Skin epidermis (tissue), 12 donors: Measurements from ENCODE around the gene RASSF7.

Source experiments
- H3K27ac ChIP-seq, 21 experiments: fragments of 200-600 bp; sonication (generic) in 11 of 21; one replicate each; pipeline ENCODE4 v1.5.0; 2020; ENCODE audit warnings: mild to moderate bottlenecking in 3 of 21, inconsistent platforms in 2 of 21, moderate library complexity in 2 of 21
- H3K4me3 ChIP-seq, 7 experiments: fragments of 200-600 bp; sonication (generic) in 2 of 7; one replicate each; pipeline ENCODE4 v1.5.0; 2020; ENCODE audit warnings: inconsistent platforms in 2 of 7, mild to moderate bottlenecking in 2 of 7, moderate library complexity in 1 of 7

The RASSF7 gene

GRCh38 chr11:548700-549603 is 11.8 kb upstream of the RASSF7 start:
- no peak overlapping the region for H3K4me3 ChIP-seq
- no peak overlapping the region for H3K27ac ChIP-seq

- H3K4me3 ChIP-seq = no peak overlapping the region
- H3K27ac ChIP-seq = no peak overlapping the region
These were observed 10.6 kb upstream of the RASSF7 start for GRCh38 chr11:550021-550745.

- Histone ChIP-seq H3K27ac (no peak overlapping the region), H3K4me3 (no peak overlapping the region)
These were observed 10.1 kb upstream of the RASSF7 start for GRCh38 chr11:550746-551085.

- H3K4me3 ChIP-seq = no peak overlapping the region
These were observed 9.6 kb upstream of the RASSF7 start for GRCh38 chr11:551131-551530.

GRCh38 chr11:551596-551995 is 9.2 kb upstream of the RASSF7 start:
- Histone ChIP-seq H3K4me3 (no peak overlapping the region), H3K27ac (no peak overlapping the region)

More at GRCh38 chr11:551131-551530, 9.6 kb upstream of the RASSF7 start:
- no peak overlapping the region for H3K27ac ChIP-seq

- Histone ChIP-seq H3K4me3 (no peak overlapping the region), H3K27ac (no peak overlapping the region)
These were observed 7.4 kb upstream of the RASSF7 start for GRCh38 chr11:553083-553987.

GRCh38 chr11:553988-554340 is 6.8 kb upstream of the RASSF7 start:
- Histone ChIP-seq H3K4me3 (no peak overlapping the region), H3K27ac (peak overlapping the region in 1 of 21 experiments; percentile 1)

GRCh38 chr11:554428-555226 is 6.1 kb upstream of the RASSF7 start:
- H3K4me3 ChIP-seq = peak overlapping the region; percentile 10 to 52 (median 30)
- H3K27ac ChIP-seq = peak overlapping the region in 3 of 21 experiments; percentile 1 to 42 (median 24)

GRCh38 chr11:555227-555779 is 5.5 kb upstream of the RASSF7 start:
- H3K4me3 ChIP-seq = peak overlapping the region; percentile 10 to 52 (median 30)
- H3K27ac ChIP-seq = peak overlapping the region in 4 of 21 experiments; percentile 32 to 77 (median 38)

GRCh38 chr11:555780-556661 is 4.7 kb upstream of the RASSF7 start:
- peak overlapping the region in 4 of 21 experiments; percentile 32 to 77 (median 38) for H3K27ac ChIP-seq
- H3K4me3 ChIP-seq = peak overlapping the region; percentile 10 to 52 (median 30)

GRCh38 chr11:556662-557256 is 4.0 kb upstream of the RASSF7 start:
- Histone ChIP-seq H3K27ac (no peak overlapping the region), H3K4me3 (peak overlapping the region in 1 of 7 experiments; percentile 52)

GRCh38 chr11:557328-558132 is 3.2 kb upstream of the RASSF7 start:
- H3K4me3 ChIP-seq = no peak overlapping the region
- H3K27ac ChIP-seq = peak overlapping the region in 1 of 21 experiments; percentile 45

- H3K4me3 ChIP-seq = no peak overlapping the region
These were observed 2.3 kb upstream of the RASSF7 start for GRCh38 chr11:558503-558902.

GRCh38 chr11:559020-559620 is 1.6 kb upstream of the RASSF7 start:
- Histone ChIP-seq H3K27ac (peak overlapping the region in 4 of 21 experiments; percentile 83 to 97 (median 91)), H3K4me3 (no peak overlapping the region)

More at GRCh38 chr11:558503-558902, 2.3 kb upstream of the RASSF7 start:
- no peak overlapping the region for H3K27ac ChIP-seq

GRCh38 chr11:559712-560304 is 962 bp upstream of the RASSF7 start:
- H3K27ac ChIP-seq = peak overlapping the region; percentile 42 to 97 (median 87)
- H3K4me3 ChIP-seq = peak overlapping the region; percentile 85 to 93 (median 89)
